Muscle layer of colon (tissue), 2 donors: Measurements from ENCODE around the gene KERA.

Experiments
- H3K27ac ChIP-seq: one replicate; pipeline ENCODE4 v1.7.0; 2013; ENCODE audit warnings: low read depth, mild to moderate bottlenecking, low read length, moderate library complexity
- H3K27me3 ChIP-seq, 2 donors: one replicate each; pipeline ENCODE4 v1.7.0; 2013; ENCODE audit warnings: low read length in 2 of 2, mild to moderate bottlenecking in 2 of 2; ENCODE audit not compliant: insufficient read depth in 2 of 2, control insufficient read depth in 1 of 2
- H3K36me3 ChIP-seq: one replicate; pipeline ENCODE4 v1.7.0; 2013; ENCODE audit warnings: mild to moderate bottlenecking, low read length; ENCODE audit not compliant: insufficient read depth
- H3K4me1 ChIP-seq: one replicate; pipeline ENCODE4 v1.7.0; 2013; ENCODE audit warnings: mild to moderate bottlenecking, low read length; ENCODE audit not compliant: insufficient read depth
- H3K4me3 ChIP-seq, 2 donors: one replicate each; pipeline ENCODE4 v1.7.0; 2013; ENCODE audit warnings: low read length in 2 of 2, low read depth in 1 of 2, mild to moderate bottlenecking in 1 of 2, moderate library complexity in 1 of 2
- H3K9ac ChIP-seq: one replicate; pipeline ENCODE4 v1.7.0; 2013; ENCODE audit warnings: low read length
- H3K9me3 ChIP-seq: one replicate; pipeline ENCODE4 v1.7.0; 2013; ENCODE audit warnings: mild to moderate bottlenecking, low read length
- donor health status: abdominal sarcoma.
- donor health status: Adenocarcinoma of cecum.

The KERA gene

GRCh38 chr12:91057368-91058165, at the start of gene KERA:
TSS of gene KERA (minus strand) at chr12:91058024. CDS start at chr12:91056281, 1,743 bp downstream.
- Histone ChIP-seq H3K36me3 (no peaks in the 10 kb centered on the region), H3K27ac (no peak within 1 kb of the TSS), H3K4me1 (peaks cover 7% of the 10 kb centered on the region), H3K9ac (no peak within 1 kb of the TSS), H3K4me3 (no peak within 1 kb of the TSS), H3K27me3 (no peaks in the 10 kb centered on the region), H3K9me3 (no peaks in the 10 kb centered on the region)

- H3K27ac ChIP-seq, result no peak overlapping the region
- no peaks in the 10 kb centered on the region for H3K9me3 ChIP-seq
- H3K36me3 ChIP-seq, result no peaks in the 10 kb centered on the region
- no peak overlapping the region for H3K4me3 ChIP-seq
- H3K27me3 ChIP-seq, result no peaks in the 10 kb centered on the region
- peaks cover 3% of the 10 kb centered on the region for H3K4me1 ChIP-seq
- no peak overlapping the region for H3K9ac ChIP-seq
These were observed 48.5 kb upstream of the KERA start for GRCh38 chr12:91106283-91106682.

GRCh38 chr12:91105807-91106206, 48.0 kb upstream of the KERA start:
- H3K27me3 ChIP-seq, result no peaks in the 10 kb centered on the region
- H3K27ac ChIP-seq, result no peak overlapping the region
- H3K9me3 ChIP-seq, result no peaks in the 10 kb centered on the region
- H3K4me3 ChIP-seq, result peak overlapping the region in 1 of 2 donors; percentile 5
- H3K36me3 ChIP-seq, result no peaks in the 10 kb centered on the region
- no peaks in the 10 kb centered on the region for H3K4me1 ChIP-seq
- no peak overlapping the region for H3K9ac ChIP-seq

- Histone ChIP-seq H3K9ac (no peak overlapping the region), H3K4me3 (peak overlapping the region in 1 of 2 donors; percentile 5), H3K27ac (no peak overlapping the region), H3K9me3 (no peaks in the 10 kb centered on the region), H3K27me3 (no peaks in the 10 kb centered on the region), H3K36me3 (no peaks in the 10 kb centered on the region), H3K4me1 (no peaks in the 10 kb centered on the region)
These were observed 47.1 kb upstream of the KERA start for GRCh38 chr12:91104812-91105466.

- Histone ChIP-seq H3K9ac (no peak overlapping the region), H3K4me3 (no peak overlapping the region), H3K27me3 (no peaks in the 10 kb centered on the region), H3K9me3 (no peaks in the 10 kb centered on the region), H3K4me1 (peaks cover 6% of the 10 kb centered on the region), H3K36me3 (no peaks in the 10 kb centered on the region), H3K27ac (no peak overlapping the region)
These were observed 45.8 kb upstream of the KERA start for GRCh38 chr12:91103624-91104023.

GRCh38 chr12:91103101-91103500, 45.3 kb upstream of the KERA start:
- Histone ChIP-seq H3K36me3 (no peaks in the 10 kb centered on the region), H3K4me3 (no peak overlapping the region), H3K27ac (no peak overlapping the region), H3K27me3 (no peaks in the 10 kb centered on the region), H3K9ac (no peak overlapping the region), H3K9me3 (no peaks in the 10 kb centered on the region), H3K4me1 (peaks cover 6% of the 10 kb centered on the region)

- no peak overlapping the region for H3K9ac ChIP-seq
- H3K4me3 ChIP-seq, result no peak overlapping the region
- no peak overlapping the region for H3K27ac ChIP-seq
These were observed 43.1 kb upstream of the KERA start for GRCh38 chr12:91100906-91101305.

GRCh38 chr12:91099836-91100235, 42.0 kb upstream of the KERA start:
- no peaks in the 10 kb centered on the region for H3K9me3 ChIP-seq
- no peaks in the 10 kb centered on the region for H3K36me3 ChIP-seq
- H3K4me1 ChIP-seq, result peaks cover 6% of the 10 kb centered on the region
- H3K27ac ChIP-seq, result no peak overlapping the region
- no peak overlapping the region for H3K9ac ChIP-seq
- H3K27me3 ChIP-seq, result no peaks in the 10 kb centered on the region
- no peak overlapping the region for H3K4me3 ChIP-seq

More at GRCh38 chr12:91100906-91101305, 43.1 kb upstream of the KERA start:
- no peaks in the 10 kb centered on the region for H3K9me3 ChIP-seq
- H3K4me1 ChIP-seq, result peaks cover 6% of the 10 kb centered on the region
- H3K27me3 ChIP-seq, result no peaks in the 10 kb centered on the region
- no peaks in the 10 kb centered on the region for H3K36me3 ChIP-seq

- Histone ChIP-seq H3K36me3 (no peaks in the 10 kb centered on the region), H3K9me3 (no peaks in the 10 kb centered on the region), H3K27me3 (no peaks in the 10 kb centered on the region), H3K27ac (no peak overlapping the region), H3K4me3 (no peak overlapping the region), H3K4me1 (peaks cover 6% of the 10 kb centered on the region), H3K9ac (no peak overlapping the region)
These were observed 41.5 kb upstream of the KERA start for GRCh38 chr12:91099341-91099740.

- H3K9me3 ChIP-seq, result no peaks in the 10 kb centered on the region
- H3K36me3 ChIP-seq, result no peaks in the 10 kb centered on the region
- H3K4me3 ChIP-seq, result no peak overlapping the region
- H3K27me3 ChIP-seq, result no peaks in the 10 kb centered on the region
- no peak overlapping the region for H3K9ac ChIP-seq
- peaks cover 6% of the 10 kb centered on the region for H3K4me1 ChIP-seq
- no peak overlapping the region for H3K27ac ChIP-seq
These were observed 41.1 kb upstream of the KERA start for GRCh38 chr12:91098941-91099340.

- Histone ChIP-seq H3K4me3 (no peak overlapping the region), H3K27me3 (no peaks in the 10 kb centered on the region), H3K9ac (no peak overlapping the region), H3K27ac (no peak overlapping the region), H3K36me3 (no peaks in the 10 kb centered on the region), H3K4me1 (peaks cover 6% of the 10 kb centered on the region), H3K9me3 (no peaks in the 10 kb centered on the region)
These were observed 40.6 kb upstream of the KERA start for GRCh38 chr12:91098461-91098860.
